Measurements from ENCODE around the gene LLGL2. TPM values are rescaled to one million over a fixed set of nuclear protein-coding genes. Genes with fewer than 3 reads are reported as not detected.

LLGL2 gene
- total RNA-seq, 1 donor: 0.09 TPM

- no peak for DNase-seq (ENCODE audit: low read depth)
- no peak for TF ChIP-seq CTCF (IDR thresholded peaks at IDR 0.05; ENCODE audit: insufficient read depth, low read length)
Observed at GRCh38 chr17:75507733-75508719, 17.5 kb upstream of the LLGL2 start.

GRCh38 chr17:75508931-75509361, 16.6 kb upstream of the LLGL2 start:
- no peak for TF ChIP-seq CTCF (IDR thresholded peaks at IDR 0.05; ENCODE audit: insufficient read depth, low read length)
- no peak for DNase-seq (ENCODE audit: low read depth)
- H3K4me3 ChIP-seq (ENCODE audit: low read depth, low read length): no peak overlapping the region

More at GRCh38 chr17:75507733-75508719, 17.5 kb upstream of the LLGL2 start:
- no peak overlapping the region for H3K4me3 ChIP-seq (ENCODE audit: low read depth, low read length)

GRCh38 chr17:75509528-75510258, 15.8 kb upstream of the LLGL2 start:
- no peak overlapping the region for H3K4me3 ChIP-seq (ENCODE audit: low read depth, low read length)
- no peak for TF ChIP-seq CTCF (IDR thresholded peaks at IDR 0.05; ENCODE audit: insufficient read depth, low read length)
- DNase-seq (ENCODE audit: low read depth): no peak

- H3K4me3 ChIP-seq (ENCODE audit: low read depth, low read length): no peak overlapping the region
- no peak for TF ChIP-seq CTCF (IDR thresholded peaks at IDR 0.05; ENCODE audit: insufficient read depth, low read length)
- DNase-seq (ENCODE audit: low read depth): no peak
Observed at GRCh38 chr17:75511270-75511609, 14.3 kb upstream of the LLGL2 start.

GRCh38 chr17:75511610-75512575, 13.6 kb upstream of the LLGL2 start:
- H3K4me3 ChIP-seq (ENCODE audit: low read depth, low read length): no peak overlapping the region
- no peak for DNase-seq (ENCODE audit: low read depth)
- no peak for TF ChIP-seq CTCF (IDR thresholded peaks at IDR 0.05; ENCODE audit: insufficient read depth, low read length)

All from fibroblast of the aortic adventitia (primary cell).